IMR-90 (cell line): ENCODE data around the gene MAP1LC3B2.

Source experiments
- BHLHE40 ChIP-seq: fragments of 150-350 bp; IDR thresholded peaks from 2 replicates; pipeline ENCODE4 v1.6.1; 2016; ENCODE audit warnings: mild to moderate bottlenecking, low read depth, low read length
- CEBPB ChIP-seq: IDR thresholded peaks from 2 replicates; pipeline ENCODE4 v1.6.1; 2012; ENCODE audit warnings: low read depth, low read length, improper control_type of control experiment
- CTCF ChIP-seq: conservative IDR thresholded peaks from 2 replicates; pipeline ENCODE4 v1.5.1; 2012; ENCODE audit warnings: mild to moderate bottlenecking, low read depth, low read length, improper control_type of control experiment
- ELK1 ChIP-seq: fragments of 150-350 bp; IDR thresholded peaks from 2 replicates; pipeline ENCODE4 v1.6.1; 2016; ENCODE audit warnings: low read depth, mild to moderate bottlenecking, low read length, moderate library complexity, borderline replicate concordance
- MAZ ChIP-seq: IDR thresholded peaks from 2 replicates; pipeline ENCODE4 v1.6.1; 2012; ENCODE audit warnings: low read depth, mild to moderate bottlenecking, low read length, improper control_type of control experiment, moderate library complexity, borderline replicate concordance
- POLR2A ChIP-seq: IDR thresholded peaks from 2 replicates; pipeline ENCODE4 v1.6.1; 2012; ENCODE audit warnings: mild to moderate bottlenecking, low read depth, low read length
- RCOR1 ChIP-seq: IDR thresholded peaks from 2 replicates; pipeline ENCODE4 v1.6.1; 2012; ENCODE audit warnings: mild to moderate bottlenecking, low read length, improper control_type of control experiment; ENCODE audit not compliant: insufficient replicate concordance
- RFX5 ChIP-seq: IDR thresholded peaks from 2 replicates; pipeline ENCODE4 v1.8.0; 2012; ENCODE audit warnings: low read depth, mild to moderate bottlenecking, low read length, moderate library complexity

DNA sequence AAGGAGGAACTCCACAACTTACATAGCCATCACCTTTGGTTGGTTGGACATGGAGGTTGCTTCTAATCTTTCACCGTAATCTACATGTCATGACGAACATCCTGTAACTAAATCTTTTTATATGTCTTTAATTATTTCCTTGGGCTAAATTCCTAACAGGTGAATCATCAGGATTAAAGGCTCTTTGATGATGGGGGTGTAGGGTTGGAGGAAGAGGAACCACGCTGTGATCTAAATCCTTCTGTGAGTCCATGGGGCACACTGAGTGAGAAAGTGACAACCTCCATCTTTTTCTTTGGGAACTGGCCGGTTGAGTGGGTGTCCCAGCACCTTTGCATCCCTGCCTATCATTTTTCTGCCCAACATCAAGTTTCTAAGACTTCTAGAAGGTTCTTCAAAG, 31.1 kb upstream of the MAP1LC3B2 start:
- TF ChIP-seq CTCF (no peak), POLR2A (no peak), MAZ (no peak), BHLHE40 (no peak), RCOR1 (no peak), ELK1 (no peak), RFX5 (no peak), CEBPB (no peak)
